Measurements from ENCODE around the gene CCDC15.

GRCh38 chr11:125057693-125058016 is 103.7 kb downstream of the CCDC15 start:
- TF ChIP-seq, protein P1, sequence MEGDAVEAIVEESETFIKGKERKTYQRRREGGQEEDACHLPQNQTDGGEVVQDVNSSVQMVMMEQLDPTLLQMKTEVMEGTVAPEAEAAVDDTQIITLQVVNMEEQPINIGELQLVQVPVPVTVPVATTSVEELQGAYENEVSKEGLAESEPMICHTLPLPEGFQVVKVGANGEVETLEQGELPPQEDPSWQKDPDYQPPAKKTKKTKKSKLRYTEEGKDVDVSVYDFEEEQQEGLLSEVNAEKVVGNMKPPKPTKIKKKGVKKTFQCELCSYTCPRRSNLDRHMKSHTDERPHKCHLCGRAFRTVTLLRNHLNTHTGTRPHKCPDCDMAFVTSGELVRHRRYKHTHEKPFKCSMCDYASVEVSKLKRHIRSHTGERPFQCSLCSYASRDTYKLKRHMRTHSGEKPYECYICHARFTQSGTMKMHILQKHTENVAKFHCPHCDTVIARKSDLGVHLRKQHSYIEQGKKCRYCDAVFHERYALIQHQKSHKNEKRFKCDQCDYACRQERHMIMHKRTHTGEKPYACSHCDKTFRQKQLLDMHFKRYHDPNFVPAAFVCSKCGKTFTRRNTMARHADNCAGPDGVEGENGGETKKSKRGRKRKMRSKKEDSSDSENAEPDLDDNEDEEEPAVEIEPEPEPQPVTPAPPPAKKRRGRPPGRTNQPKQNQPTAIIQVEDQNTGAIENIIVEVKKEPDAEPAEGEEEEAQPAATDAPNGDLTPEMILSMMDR (IDR thresholded peaks at IDR 0.05; ENCODE audit: low read depth, low read length): no peak
- no peak for TF ChIP-seq EZH2phosphoT487 (IDR thresholded peaks at IDR 0.05; ENCODE audit: low read depth)
